Left ventricle myocardium superior (tissue), 1 donor: ENCODE results near the gene AP3S1. TPM values are rescaled to one million over a fixed set of nuclear protein-coding genes. Genes with fewer than 3 reads are reported as not detected.
"Not testable (repeated sequence)": the region's sequence is repeated elsewhere in the genome, so short reads cannot be mapped to it uniquely, and the experiment has no call there.

ENCODE experiments used
- ATAC-seq: fragments of 200-7000 bp; cut with Tn5 transposase; one replicate; pipeline ENCODE4 v1.9.1; 2020; ENCODE audit warnings: mild to moderate bottlenecking, moderate library complexity
- DNase-seq: peaks from one replicate; pipeline ENCODE4 v3.0.0-alpha.2; 2020
- intact Hi-C: fragments of 100-400 bp; cut with micrococcal nuclease; formaldehyde crosslinking; loops from one replicate; pipeline ENCODE4 v1.11.0; 2022
- total RNA-seq: library from RNA; stranded (reverse); fragmentation: NEBNext Ultra II Directional; extraction: Animal tissue kit (Norgen Biotek cat#: 25700); gene quantifications from one replicate; pipeline ENCODE4 v1.2.1, GENCODE V29; 2021
- donor health status: DM: no; HTN: yes; CAD: no; lungs with severe emphysema.

Gene AP3S1
- total RNA-seq, 1 donor from 2014 or later: 50.9 TPM

GRCh38 chr5:115818821-115819220 is 22.9 kb upstream of the AP3S1 start:
- intact Hi-C loops: no loop called here
- DNase-seq: no peak
- no peak for ATAC-seq

- no peak for DNase-seq
- ATAC-seq: no peak
- intact Hi-C loops: no loop called here
Measured at GRCh38 chr5:115820846-115821245, 20.9 kb upstream of the AP3S1 start.

- intact Hi-C loops, DNase-seq, ATAC-seq: not testable (repeated sequence)
Measured at GRCh38 chr5:115824983-115825382, 16.8 kb upstream of the AP3S1 start.

- intact Hi-C loops: no loop called here
Measured at GRCh38 chr5:115825948-115826347, 15.8 kb upstream of the AP3S1 start.

GRCh38 chr5:115829913-115830312 is 11.8 kb upstream of the AP3S1 start:
- DNase-seq (no peak), ATAC-seq (no peak)
- intact Hi-C loops: no loop called here

More at GRCh38 chr5:115825948-115826347, 15.8 kb upstream of the AP3S1 start:
- ATAC-seq (no peak), DNase-seq (no peak)

GRCh38 chr5:115831163-115831768 is 10.5 kb upstream of the AP3S1 start:
- ATAC-seq (peak; percentile 50), DNase-seq (no peak)
- intact Hi-C loops: no loop called here

- ATAC-seq: no peak
- intact Hi-C loops: no loop called here
- DNase-seq: no peak
Measured at GRCh38 chr5:115835481-115835880, 6.3 kb upstream of the AP3S1 start.

GRCh38 chr5:115838885-115839518 is 2.7 kb upstream of the AP3S1 start:
- ATAC-seq: no peak
- intact Hi-C loops: no loop called here
- no peak for DNase-seq

- intact Hi-C loops: no loop called here
- DNase-seq (no peak), ATAC-seq (no peak)
Measured at GRCh38 chr5:115840873-115841272, 862 bp upstream of the AP3S1 start.

- DNase-seq: no peak
- peak; percentile 77 for ATAC-seq
- intact Hi-C loops: no loop called here
Measured at GRCh38 chr5:115842089-115842935, 577 bp downstream of the AP3S1 start.

- DNase-seq (no peak), ATAC-seq (no peak)
- intact Hi-C loops: no loop called here
Measured at GRCh38 chr5:115842952-115843351, 1.2 kb downstream of the AP3S1 start.

- ATAC-seq: no peak
- intact Hi-C loops: no loop called here
- DNase-seq: no peak
Measured at GRCh38 chr5:115843444-115844130, 1.9 kb downstream of the AP3S1 start.

GRCh38 chr5:115844321-115844817 is 2.6 kb downstream of the AP3S1 start:
- DNase-seq: no peak
- intact Hi-C loops: no loop called here
- no peak for ATAC-seq

- no peak for ATAC-seq
- intact Hi-C loops: no loop called here
Measured at GRCh38 chr5:115847290-115847689, 5.6 kb downstream of the AP3S1 start.

GRCh38 chr5:115849258-115849798 is 7.6 kb downstream of the AP3S1 start:
- no peak for ATAC-seq

More at GRCh38 chr5:115847290-115847689, 5.6 kb downstream of the AP3S1 start:
- no peak for DNase-seq

GRCh38 chr5:115850744-115851416 is 9.1 kb downstream of the AP3S1 start:
- peak; percentile 51 for ATAC-seq
- intact Hi-C loops: no loop called here

More at GRCh38 chr5:115849258-115849798, 7.6 kb downstream of the AP3S1 start:
- intact Hi-C loops: no loop called here
- DNase-seq: no peak

GRCh38 chr5:115854139-115854538 is 12.4 kb downstream of the AP3S1 start:
- intact Hi-C loops: no loop called here
- no peak for ATAC-seq

More at GRCh38 chr5:115850744-115851416, 9.1 kb downstream of the AP3S1 start:
- DNase-seq: no peak

GRCh38 chr5:115855959-115856358 is 14.2 kb downstream of the AP3S1 start:
- DNase-seq: no peak
- intact Hi-C loops: no loop called here
- ATAC-seq: no peak

More at GRCh38 chr5:115854139-115854538, 12.4 kb downstream of the AP3S1 start:
- DNase-seq: no peak
